ENCODE measurements around the gene NOL7. TPM values are rescaled to one million over a fixed set of nuclear protein-coding genes. Genes with fewer than 3 reads are reported as not detected.

Gene NOL7
- total and polyA plus RNA-seq, 9 of the 15 experiments (the other 6 are each of a cell fraction or from before 2014, with no cell fraction given) = 19.4 to 235 (median 157) TPM

GRCh38 chr6:13663986-13664385 lies 48.9 kb downstream of the NOL7 start (continued):
- TF ChIP-seq ZNF354B (CRISPR knock-in tag; IDR thresholded peaks at IDR 0.05) (no peak), RAD51 (IDR thresholded peaks at IDR 0.05; ENCODE audit: borderline replicate concordance, low read depth) (no peak), MGA (IDR thresholded peaks at IDR 0.05) (no peak)
- TF ChIP-seq, protein P1, sequence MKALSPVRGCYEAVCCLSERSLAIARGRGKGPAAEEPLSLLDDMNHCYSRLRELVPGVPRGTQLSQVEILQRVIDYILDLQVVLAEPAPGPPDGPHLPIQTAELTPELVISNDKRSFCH (CRISPR knock-in tag; IDR thresholded peaks at IDR 0.05) = no peak
- TF ChIP-seq, protein P1 (tag; IDR thresholded peaks at IDR 0.05) = no peak
